Limb (tissue), 2 donors: Measurements from ENCODE around the gene STOM.

Experiments used
- DNase-seq, 2 donors: peaks; one replicate each; pipeline ENCODE4 v3.0.0-alpha.2; 2016; ENCODE audit errors: extremely low spot score in 2 of 2

STOM gene

DNA sequence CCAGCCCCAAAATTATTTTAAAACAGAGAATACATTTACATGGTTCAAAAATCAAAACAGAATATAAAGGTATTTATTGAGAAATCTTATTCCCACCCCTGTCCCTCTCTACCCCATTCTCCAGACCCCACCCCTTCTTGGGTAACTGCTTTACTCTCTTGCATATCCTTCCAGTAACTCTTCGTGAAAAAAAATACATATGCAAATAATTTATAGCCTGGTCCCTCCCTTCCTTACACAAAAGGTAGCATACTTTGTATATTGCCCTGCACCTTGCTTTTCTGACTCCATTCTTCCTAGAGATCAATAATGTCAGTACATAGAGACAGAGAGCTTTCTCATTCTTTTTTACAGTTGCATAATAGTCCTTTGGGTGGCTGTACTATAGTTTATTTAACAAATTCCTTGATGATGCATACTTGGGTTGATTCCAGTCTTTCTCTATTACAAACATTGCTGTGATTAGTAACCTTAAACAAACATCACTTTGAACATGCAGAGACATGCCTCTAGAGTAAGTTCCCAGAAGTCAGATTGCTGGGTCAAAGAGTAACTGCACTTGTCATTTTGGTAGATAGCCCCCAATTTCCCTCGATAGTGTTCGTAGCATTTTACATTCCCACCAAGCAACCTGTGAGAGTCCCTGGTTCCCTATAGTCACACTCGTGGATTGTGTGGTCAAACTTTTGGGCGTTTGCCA, 47.9 kb downstream of the STOM start:
- DNase-seq: no peak

DNA sequence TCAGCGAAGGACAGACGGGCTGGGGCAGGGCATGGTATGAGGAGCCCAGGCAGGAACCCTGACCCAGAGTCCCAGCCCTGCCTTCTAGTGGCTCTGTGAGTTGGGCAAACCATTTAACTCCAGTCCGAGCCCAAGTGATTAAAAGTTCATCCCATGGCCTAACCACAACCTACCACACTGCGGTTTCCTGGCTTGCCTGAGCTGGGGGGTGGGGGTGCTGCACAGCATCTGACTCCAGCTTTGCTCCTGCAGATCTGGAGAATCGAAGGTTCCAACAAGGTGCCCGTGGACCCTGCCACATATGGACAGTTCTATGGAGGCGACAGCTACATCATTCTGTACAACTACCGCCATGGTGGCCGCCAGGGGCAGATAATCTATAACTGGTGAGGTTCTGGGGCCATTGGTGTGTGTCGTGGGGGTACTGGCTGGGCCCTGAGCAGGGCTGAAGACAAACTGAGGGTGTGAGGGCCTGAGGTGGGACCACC, 49.0 kb downstream of the STOM start:
- no peak for DNase-seq

DNA sequence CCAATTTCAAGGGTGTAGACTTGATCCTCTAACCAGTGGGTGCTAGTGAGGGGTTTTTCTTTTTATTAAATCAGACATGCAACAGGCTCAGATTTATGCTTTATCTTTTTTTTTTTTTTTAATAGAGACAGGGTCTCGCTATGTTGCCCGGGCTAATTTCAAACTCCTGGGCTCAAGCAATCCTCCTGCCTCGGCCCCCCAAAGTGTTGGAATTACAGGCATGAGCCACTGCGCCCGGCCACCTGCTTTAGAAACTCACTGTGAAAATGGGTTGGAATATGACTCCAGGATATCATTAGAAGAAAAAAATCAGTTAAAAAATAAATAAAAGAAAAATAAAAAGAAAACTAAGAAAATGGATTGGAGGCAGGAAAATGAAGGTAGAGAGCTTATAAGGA, 50.7 kb downstream of the STOM start:
- DNase-seq: no peak

DNA sequence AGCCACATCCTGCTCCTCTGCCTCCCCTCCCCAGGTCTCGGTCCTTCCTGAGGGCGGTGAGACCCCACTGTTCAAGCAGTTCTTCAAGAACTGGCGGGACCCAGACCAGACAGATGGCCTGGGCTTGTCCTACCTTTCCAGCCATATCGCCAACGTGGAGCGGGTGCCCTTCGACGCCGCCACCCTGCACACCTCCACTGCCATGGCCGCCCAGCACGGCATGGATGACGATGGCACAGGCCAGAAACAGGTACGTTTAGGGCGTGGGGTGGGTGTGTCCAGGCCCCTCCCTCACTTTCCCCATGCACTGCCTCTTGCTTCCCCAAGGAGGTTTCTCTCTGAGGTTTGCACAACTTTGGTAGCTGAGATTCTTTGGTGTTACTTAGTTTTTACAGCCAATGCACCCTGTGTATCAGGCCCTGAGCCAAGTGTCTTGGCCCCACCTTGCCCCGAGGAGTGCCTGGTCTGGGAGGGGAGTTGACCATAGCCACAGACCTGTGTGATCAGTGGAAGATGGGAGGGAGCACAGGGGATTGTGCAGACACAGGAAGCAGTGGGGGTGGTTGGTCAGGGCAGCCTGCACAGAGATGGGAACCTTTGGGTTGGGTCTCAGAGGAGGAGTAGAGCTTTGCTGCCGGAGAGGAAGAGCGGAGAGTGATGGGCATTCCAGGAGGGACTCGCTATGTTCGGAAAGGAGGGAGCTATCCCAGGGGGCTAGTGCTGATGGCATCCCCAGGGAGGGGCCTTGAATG, 51.2 kb downstream of the STOM start:
- no peak for DNase-seq

DNA sequence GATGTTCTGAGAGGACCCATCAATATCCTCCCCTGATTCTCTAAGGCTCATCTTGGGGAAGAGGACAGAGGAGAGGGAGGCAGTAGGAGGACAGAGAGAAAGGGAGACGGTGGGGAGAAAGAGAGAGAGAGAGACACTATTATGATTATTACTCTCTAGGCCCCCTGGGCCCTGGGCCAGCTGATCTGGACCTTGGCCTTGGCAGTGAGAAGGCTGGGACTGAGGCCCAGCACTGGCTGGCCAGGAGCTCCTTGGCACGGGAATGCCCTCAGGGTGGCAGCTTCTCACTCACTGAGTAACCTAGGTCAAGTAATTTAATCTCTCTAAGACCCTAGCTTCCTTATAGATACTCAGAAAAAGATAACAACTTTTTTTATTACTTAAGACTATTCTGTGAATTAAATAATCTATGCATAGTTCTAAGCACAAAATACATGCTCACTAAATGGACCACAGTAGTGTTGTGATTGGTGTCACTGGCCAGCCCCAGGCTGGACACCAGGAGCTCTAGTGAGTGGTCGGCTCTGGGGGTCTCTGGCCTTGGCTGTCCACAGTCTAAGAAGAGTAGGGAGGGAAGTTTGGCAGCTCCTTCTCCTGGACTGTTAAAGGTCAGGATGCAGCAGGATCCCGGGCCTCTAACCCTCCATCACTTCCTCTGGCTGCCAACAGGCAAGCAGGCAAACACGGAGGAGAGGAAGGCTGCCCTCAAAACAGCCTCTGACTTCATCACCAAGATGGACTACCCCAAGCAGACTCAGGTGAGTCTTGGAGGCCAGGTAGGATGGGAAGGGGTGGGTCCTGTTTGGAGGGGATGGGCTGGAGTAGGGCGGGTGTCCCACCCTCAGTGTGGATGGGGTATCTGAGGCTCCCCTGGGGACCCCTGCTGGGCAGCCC, 52.1 kb downstream of the STOM start:
- no peak for DNase-seq

DNA sequence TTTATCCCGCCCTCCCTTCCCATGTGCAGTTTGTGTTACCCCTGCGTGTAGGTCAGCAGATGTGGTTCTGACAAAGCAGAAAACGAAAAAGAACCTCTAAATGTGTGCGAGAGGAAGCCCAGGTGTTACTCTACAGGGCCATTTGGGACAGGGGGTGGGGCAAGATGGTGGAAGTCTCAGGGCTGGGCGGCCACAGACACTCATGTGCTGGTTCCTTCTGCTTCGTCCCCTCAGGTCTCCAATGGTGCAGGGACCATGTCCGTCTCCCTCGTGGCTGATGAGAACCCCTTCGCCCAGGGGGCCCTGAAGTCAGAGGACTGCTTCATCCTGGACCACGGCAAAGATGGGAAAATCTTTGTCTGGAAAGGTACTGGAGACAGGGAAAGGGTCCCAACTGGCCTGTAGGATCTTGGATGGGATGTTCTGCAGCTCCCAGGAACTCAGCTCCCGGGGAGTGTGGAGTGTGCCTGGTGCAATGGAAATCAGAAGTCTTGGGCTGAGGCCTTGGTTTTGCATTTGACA, 53.1 kb downstream of the STOM start:
- DNase-seq: no peak

DNA sequence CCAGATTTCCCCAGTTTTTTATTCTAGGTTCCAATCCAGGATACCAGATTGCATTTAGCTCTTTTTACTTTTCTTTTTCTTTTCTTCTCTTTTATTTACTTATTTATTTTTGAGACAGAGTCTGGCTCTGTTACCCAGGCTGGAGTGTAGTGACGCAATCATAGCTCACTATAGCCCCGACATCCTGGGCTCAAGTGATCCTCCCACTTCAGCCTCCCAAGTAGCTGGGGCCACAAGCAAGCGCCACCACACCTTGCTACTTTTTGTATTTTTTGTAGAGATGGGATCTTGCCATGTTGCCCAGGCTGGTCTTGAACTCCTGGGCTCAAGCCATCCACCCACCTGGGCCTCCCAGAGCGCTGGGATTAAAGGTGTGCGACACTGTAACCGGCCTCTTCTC, 53.7 kb downstream of the STOM start:
- DNase-seq: no peak

DNA sequence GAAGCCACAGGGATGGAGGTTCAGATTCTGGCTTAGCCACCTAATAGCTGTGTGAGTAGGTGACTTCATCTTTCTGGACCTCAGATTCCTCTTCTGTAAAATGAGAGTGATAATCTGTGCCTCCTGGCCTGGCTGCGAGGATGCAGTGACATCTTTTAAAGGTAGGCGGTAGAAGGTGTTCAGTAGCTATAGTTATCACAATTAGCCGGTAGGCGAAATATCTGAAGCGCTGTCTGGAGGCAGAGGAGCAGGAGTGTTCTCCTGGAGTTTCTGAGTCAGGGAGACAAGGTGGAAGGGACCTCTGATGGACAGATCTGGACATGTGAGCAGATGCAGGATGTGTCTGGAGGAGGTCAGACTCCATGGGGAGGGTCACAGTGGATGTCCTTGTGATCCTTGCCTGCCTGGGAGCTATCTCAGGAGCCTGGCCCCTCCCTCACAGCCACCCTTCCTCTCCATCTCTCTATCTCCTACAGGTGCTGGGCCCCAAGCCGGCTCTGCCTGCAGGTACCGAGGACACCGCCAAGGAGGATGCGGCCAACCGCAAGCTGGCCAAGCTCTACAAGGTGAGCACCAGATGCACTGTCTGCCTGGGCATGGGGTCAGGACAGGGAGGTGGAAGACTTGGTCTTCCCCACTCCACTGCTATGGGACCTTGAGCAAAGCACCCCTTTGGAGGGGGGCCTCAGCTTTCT, 56.4 kb downstream of the STOM start:
- DNase-seq: no peak

DNA sequence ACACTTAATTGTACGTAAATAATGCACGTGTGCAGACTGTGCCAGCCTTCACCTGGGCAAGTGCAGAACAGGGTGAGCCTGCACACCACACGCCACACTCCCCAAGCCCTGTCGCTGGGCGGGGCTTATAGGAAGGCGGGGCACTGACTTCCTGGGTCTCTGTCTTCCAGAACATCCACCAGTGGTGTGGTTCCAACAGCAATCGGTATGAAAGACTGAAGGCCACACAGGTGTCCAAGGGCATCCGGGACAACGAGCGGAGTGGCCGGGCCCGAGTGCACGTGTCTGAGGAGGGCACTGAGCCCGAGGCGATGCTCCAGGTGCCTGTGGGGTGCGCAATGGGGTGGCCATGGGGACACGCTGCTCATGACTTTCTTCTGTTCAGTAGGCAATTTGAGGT, 57.9 kb downstream of the STOM start:
- no peak for DNase-seq

DNA sequence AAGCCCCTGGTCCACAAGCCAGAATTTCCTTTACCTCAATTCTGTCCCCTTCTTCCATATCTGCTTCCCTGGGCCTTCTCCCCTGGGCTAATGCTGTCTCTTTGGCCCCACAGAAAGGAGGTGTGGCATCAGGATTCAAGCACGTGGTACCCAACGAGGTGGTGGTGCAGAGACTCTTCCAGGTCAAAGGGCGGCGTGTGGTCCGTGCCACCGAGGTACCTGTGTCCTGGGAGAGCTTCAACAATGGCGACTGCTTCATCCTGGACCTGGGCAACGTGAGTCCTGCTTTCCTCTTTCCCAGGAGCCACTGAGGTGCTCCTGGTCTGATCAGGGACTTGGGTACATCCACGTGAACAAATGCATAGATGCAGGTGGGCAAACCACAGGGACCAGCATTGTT, 59.5 kb downstream of the STOM start:
- no peak for DNase-seq

DNA sequence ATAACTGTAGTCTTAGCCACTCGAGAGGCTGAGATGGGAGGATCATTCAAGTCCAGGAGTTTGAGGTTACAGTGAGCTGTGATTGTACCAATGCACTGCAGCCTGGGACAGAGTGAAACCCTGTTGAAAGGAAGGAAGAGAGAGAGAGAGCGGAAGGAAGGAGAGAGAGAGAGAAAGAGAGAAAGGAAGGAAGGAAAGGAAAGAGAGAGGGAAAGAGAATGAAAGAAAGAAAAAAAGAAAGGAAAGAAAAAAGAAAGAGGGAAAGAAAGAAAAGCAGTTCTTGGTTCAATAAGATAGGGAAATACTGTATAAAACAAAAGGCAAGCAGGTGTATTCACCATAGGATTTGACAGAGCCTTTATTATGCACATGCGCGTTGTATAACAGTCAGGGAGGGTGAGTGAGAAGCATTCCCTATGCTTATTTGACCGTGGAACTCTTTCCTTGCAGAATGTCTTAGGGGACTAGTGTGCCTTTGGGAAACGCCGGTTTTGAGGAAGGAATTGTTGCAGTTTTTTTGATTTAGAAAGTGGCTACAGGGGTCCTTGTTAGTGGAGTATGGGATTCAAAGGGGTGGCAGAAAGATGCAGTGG, 60.1 kb downstream of the STOM start:
- DNase-seq: no peak

DNA sequence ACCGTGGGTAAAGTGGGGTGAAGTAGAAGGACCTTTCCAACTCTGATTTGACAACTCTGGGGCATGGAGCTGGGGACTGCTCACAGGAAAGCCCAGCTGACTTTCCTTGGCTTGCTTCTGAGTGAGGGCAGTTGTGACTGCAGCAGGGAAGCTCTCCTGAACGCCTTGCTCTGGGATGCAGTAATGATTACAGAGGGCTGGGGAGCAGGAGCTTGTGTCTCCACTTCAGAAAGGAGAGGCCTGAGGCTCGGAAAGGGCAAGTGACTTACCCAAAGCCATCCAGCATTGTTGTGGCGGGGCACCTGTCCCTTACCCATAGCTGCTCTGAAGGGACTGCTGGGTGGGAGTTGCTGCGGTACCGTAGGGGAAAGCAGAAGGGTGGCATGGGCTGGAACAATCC, 60.9 kb downstream of the STOM start:
- DNase-seq: no peak

DNA sequence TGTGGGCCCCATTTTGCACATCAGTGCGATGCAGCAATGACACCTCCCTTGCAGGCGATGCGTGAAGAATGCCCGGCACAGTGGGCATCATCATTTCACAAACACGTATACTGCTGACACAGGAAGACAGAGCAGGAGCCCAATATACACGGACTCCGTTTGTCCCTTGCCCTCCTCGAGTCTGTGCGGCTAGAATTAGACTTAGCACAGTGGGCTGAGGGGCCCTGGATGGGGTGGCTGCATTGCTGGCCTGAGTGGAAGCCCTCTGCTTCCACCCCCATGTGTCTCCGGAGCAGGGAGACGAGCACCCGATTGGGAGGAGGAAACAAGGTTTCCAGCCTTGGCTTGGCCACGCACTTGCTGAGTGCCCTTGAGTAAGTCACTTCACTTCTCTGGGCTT, 61.3 kb downstream of the STOM start:
- no peak for DNase-seq

DNA sequence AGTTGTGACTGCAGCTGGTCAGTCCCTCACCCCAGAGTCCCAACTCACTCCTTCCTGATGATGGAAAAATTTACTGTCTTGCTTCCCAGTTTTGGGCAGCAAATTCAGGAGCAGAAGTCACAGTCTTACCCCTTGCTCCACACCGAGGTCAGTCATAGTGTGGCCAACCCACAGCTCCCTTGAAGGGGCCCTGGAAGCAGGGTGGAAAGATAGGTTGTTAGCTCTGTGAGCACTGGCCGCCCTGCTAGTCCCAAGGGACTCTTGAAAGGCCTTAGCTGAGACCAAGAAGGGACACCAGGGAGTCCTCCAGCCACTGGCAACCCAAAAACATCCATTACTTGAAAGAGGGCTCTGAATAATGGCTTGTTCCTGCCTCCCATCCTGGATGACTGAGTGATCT, 62.1 kb downstream of the STOM start:
- DNase-seq: no peak

DNA sequence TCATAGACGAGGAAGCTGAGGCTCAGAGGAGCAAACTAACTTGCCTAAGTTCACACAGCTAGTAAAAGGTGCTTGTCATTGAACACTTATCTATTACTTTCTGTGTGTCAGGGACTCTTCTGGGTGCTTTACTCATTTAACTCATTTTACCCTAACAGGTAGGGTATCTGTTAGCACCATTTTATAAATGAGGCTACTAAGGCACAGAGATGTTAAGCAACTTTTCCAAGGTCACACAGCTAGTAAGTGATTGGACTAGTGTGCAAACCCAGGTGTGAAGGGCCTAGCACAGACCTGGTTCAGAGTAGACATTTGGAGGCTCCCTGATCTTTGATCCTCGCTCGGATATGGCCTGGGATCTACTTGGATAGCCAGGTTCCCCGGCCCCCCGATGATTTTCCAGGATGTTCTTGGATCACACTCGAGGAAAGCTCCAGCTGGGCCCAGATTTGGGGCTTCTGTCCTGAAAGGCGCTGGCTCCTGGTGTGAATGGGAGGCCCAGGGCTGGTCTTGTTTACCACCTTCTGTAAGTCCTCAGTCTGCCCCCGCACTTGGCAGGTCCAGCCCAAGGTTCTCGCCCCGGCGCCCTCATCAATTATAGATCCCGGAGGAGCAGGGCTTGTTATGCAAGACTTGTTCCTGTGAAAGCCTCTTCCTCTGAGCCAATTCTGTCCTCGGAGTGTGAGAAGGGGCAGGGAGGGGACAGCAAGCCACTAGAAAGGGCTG, 64.6 kb downstream of the STOM start:
- DNase-seq: no peak

DNA sequence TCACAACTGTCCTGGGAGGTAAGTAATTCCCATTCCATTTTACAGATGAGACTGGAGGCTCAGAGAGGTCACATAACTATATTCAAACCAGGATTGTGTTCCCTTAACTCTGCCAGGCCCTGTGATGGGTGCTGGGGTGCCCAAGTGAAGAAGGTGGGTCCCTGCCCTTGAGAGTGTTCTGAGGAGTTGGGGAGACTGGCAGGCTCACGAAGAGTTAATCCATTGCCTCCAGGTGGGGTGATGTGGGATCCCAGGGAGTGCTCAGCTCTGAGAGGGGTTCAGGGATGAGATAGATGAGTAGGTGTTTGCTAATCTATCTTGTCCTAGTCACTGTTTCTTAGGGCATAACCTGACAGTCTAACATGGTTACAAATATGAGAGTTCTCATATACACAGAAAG, 65.3 kb downstream of the STOM start:
- no peak for DNase-seq

DNA sequence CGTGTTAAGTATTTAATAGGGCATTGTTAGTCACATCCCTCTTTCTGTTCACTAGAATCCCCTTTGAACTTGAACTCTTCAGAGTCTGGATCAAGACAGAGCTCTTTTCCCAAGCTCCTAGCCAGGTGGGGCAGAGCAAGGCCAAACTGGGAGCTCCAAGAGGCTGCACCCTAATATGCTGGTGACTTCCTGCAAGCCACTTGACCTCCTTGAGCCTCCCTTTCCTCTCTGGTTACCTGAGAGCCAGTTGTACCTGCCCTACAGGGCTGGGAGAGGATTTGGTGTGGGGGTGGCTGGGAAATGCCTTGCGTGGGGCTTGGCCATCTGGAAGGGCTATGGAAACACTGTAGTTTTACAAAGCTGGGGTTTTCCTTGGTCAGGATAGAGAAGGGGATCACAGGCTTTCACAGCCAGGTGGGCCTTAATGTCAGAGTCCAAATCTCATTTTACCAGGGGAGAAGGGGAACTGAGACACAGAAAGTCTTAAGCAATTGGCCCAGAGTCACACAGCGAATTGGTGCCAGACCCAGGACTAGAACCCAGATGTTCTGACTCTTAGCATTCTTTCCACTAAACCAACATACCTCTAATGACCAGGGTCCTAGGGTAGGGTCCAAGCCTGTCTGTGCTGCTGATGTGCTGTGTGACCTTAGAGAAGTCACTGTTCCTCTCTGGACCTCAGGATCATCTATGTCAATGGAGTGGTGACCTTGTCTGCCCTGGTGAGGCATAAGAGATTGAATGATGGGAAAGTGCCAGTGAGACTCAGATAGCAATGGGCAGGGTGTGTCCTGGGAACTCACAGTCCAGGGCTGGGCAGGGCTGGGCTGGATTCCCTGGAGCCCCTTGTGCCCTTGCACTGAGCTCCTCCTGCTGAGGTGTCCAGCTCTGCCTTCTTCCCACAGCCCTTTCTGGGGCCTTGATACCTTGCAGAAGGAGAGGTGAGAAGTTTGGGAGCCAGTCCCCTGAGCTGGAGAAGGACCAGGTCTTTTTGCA, 66.3 kb downstream of the STOM start:
- no peak for DNase-seq

DNA sequence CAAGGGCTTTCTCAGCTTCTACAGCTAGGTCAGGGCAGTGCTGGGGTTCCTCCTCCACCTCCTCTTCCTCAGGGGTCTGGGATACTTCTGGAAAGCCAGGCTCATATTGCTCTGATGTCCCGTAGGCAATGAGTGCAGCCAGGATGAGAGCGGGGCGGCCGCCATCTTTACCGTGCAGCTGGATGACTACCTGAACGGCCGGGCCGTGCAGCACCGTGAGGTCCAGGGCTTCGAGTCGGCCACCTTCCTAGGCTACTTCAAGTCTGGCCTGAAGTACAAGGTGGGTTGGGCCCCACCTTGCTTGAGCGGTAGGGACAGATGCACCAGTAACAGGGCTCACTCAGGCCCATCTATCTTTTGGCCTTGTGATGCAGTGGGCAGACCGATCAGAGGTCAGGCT, 67.3 kb downstream of the STOM start:
- DNase-seq: no peak

DNA sequence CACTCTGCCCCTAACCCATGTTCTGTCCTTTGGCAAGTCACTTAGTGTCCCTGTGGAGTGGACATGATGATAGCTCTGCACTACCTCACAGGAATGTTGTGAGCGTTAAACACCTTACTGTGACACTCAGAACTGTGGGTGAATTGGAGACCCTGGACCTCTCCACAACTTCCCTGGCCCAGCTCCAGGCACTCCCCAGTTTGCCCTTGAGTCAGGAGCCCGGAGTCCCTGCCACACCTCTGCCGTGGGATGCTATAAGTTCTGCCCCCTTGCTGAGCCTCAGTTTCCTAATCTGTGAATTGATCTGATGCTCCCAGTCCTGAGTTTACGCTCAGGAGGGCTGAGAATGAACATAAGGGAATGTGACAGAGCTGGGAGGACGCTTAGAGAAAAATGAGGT, 67.7 kb downstream of the STOM start:
- no peak for DNase-seq
